Globus pallidus (tissue), 1 donor: Measurements from ENCODE around the gene PNO1.
"Not testable (repeated sequence)": the region's sequence is repeated elsewhere in the genome, so short reads cannot be mapped to it uniquely, and the experiment has no call there.

Experiments
- DNase-seq: peaks from one replicate; pipeline ENCODE4 v3.0.0-alpha.2; 2015; ENCODE audit warnings: low spot score

Gene PNO1

DNA sequence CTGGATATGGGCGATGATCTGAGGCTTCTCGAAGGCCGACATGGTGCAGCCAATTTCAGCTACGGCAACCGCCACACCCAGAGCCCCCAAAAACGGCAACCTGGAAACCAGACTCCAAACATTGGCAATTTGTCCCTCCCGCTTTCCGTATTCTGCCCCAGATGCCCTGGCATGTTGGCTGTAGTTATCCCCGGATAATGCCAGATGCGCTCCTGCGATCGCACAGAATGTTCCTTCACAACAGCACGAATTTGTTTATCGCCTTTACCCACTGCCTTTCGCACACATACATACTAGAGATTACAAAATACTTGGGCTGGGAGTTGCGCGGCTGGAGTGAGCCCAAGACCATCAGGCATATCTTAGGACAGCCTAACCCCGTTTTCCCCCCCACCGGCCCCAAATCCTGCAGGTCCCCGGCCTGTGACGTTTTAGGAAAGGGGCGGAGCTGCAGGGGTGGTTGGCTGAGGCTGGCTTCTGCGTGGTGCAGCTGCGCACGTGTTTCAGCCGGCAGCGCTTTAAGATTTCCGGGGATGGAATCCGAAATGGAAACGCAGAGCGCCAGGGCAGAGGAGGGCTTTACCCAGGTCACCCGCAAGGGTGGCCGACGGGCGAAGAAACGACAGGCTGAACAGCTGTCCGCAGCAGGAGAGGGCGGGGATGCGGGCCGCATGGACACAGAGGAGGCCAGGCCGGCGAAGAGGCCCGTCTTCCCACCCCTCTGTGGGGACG lies at the start of gene PNO1:
TSS of gene PNO1 (plus strand) at position 487 of the 732 bp plus-strand sequence. CDS start at position 534, 47 bp downstream.
- peak; percentile 93 for DNase-seq

DNA sequence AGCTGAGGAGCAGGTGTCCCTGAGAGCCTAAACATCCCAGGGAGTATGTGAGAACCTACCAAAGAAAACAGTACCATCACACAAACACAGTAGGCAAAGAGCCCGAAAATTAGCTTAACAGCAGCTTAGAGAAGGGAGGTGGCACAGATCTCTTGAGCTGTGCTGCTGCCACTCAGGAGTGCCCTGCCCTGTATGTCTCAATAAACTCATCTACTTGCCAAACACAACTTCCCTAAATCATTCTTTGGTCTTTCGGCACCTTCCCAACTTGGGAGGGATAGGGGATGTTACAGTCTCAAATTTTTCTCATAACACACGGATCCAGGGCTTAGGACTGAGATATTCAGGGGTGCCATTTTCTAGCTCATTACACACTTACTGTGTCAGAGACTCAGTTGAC lies 49.6 kb upstream of the PNO1 start:
- DNase-seq = no peak

DNA sequence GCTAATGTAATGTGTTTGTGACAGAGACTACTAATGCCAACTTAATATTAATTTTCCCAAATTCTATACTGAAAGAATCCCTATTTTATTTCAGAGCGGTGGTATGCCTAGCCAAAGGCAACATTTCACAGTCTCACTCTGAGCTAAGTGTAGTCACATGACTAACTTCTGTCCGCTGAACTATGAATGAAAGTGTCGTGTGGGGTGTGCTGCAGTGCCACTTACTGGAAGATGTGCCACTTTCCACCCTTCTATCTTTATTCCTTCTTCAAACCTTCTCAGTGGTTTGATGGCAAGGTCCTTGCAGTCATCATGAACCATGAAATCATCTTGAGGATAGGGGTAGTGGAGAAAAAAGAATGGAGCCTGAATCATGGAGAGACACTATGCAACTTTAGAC lies 47.6 kb upstream of the PNO1 start:
- DNase-seq = no peak

DNA sequence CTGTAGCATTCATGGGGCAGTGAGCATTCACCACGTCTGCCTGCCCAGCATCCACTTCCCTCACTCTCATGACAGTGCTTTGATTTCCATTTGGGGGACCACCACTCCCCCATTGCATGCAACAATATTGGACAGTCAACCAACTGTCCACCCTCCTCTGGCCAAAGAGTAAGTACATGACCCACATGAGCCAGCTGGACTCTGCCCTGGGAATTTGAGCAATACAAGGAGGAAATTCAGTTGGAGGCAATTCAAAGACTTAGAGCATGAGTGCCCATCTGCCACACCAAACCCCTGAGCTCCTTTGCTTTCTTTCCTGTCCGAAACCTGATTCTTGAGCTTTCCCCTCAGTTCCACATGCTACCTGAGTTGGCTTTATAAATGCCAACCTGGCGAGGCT lies 41.7 kb upstream of the PNO1 start:
- DNase-seq = no peak

DNA sequence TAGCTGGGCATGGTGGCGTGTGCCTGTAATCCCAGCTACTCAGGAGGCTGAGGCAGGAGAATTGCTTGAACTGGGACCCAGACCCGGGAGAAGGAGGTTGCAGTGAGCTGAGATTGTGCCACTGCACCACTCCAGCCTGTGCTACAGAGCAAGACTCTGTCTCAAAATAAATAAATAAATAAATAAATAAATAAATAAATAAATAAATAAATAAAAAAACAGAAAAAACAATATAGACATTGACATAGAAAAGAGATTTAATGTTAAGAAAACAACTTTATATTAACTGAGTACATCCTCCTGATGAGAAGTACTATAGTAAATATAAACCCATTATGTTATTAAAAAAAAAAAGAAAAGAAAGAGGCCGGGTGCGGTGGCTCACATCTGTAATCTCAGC lies 39.8 kb upstream of the PNO1 start:
- DNase-seq = not testable (repeated sequence)

DNA sequence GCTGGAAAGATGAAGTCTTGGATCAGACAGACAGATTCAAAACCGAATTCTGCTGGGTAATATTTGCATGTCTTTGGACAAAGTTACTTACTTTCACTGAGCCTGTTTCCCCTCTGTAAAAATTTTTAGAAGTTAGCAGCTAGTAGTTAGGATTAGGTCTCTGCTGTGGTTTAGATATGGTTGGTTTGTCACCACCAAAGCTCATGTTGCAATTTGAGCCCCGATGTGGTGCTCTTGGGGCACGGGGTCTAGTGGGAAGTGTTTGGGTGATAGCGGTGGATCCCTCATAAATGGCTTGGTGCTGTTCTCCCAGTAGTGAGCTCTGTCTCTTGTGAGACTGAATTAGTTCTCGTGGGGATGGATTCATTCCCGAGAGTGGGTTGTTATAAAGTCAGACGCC lies 38.9 kb upstream of the PNO1 start:
- no peak for DNase-seq

DNA sequence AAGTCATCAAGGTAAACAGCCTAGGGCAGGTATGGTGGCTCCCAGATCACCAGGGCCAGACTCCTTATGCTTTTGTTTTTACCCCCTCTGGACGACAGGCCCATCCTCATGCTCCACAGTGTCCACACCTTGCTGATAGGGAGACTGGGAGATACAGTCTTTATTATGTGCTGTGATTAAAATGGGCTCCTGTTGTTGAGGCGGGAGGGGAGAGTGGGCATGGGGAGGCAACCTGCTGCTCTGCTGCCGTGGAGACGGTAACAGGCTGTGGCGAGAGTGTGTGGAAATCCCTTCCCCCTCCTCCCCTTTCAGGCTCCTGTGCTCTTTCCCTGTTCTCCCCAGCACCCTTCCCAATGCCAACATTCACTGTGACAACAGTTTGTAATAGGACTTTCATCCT lies 38.2 kb upstream of the PNO1 start:
- DNase-seq = no peak

DNA sequence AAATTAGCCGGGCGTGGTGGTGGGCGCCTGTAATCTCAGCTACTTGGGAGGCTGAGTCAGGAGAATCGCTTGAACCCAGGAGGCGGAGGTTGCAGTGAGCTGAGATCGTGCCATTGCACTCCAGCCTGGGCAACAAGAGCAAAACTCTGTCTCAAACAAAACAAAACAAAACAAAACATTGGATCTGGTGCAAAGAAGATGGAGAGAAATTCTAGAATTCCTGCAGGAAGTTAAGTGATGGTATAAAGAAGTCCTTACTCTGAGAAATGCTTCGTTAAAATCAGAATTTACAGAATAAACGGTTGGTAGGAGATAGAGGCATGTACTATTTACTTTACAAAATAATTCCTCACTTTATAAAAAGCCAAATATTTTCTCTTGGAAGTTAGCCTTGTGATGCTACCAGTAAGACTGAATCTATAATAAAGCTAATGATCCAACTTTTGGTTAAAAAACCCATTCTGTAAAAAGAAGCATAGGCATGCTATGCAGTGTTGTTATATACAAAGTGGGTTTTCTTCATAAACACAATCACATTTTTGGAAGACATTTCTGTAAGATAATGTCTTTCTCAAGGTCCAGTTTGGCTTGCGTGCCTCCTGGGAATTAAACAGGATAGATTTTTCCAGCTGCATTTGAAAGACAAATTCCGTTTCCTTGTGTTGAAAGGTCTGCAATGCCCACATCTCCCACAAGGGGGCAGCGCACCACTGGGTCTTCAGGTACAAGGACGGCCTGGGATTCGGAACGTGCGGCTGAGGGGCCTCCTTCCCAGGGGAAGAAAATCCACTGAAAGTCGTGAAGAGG lies 35.6 kb upstream of the PNO1 start:
- peak; percentile 69 for DNase-seq

DNA sequence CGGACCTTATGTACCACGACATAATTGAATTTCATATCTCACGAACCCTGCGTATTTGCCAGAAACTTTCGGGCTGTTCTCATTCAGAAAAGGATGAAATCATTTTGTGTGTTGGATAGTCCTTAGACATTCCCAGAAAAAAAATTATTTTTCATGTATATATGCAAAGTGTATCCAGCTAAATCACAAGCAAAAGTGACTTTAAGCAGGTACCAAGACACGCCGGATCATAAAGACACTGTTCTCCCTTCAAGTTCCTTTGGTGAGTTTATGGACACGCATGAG lies 35.1 kb upstream of the PNO1 start:
- DNase-seq = no peak

DNA sequence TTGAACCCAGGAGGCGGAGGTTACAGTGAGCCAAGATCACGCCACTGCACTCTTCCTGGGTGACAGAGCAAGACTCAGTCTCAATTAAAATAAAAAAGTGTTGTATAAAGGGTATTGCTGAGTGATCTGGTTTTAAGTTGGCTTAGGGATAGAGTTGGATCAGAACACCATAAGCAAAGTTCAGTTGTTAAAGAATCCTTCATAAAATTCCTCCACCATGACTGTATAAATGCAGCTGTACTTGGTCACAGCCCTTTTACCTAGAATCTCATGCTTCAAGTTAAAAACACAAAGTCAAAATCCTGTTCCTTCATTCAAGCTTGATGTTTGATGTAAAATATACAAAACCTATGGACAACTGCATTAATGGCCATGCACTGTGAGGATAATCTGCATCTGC lies 33.4 kb upstream of the PNO1 start:
- DNase-seq = no peak

DNA sequence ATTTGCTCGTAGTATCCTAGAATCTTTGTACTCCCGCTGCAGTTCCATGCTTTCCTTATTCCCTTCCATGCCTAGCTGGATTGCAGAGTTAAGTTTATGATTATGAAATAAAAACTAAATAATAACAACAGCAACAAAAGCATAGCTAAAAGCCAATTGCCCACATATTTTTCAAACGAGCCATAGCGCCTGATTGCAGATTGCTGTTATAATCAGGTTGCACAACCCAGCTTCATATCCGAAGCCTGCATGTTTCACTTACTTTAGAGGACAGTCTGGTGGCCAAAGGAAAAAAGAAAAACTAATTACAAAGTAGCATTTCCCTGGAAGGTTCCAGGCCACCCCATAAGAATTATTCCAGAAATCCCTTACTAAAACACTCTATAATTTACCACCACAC lies 31.9 kb upstream of the PNO1 start:
- DNase-seq = no peak

DNA sequence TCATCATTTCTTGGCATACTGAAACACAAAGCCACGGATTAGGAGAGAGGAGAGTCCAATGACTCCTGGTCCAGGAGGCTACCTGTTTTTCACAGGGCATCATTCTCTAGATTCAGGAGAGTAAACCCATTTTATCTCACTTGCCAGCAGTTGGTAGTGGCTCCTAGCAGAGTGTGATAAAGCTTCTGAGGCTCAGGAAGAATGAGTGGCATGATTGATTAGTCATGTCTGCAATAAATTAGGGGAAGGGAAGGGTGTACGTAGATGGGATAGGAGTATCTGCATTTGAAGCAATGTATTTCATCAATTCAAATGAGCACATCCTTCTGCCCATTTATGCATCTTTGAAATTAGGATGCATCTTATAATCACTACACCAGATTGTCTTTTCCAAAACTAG lies 31.1 kb upstream of the PNO1 start:
- no peak for DNase-seq

DNA sequence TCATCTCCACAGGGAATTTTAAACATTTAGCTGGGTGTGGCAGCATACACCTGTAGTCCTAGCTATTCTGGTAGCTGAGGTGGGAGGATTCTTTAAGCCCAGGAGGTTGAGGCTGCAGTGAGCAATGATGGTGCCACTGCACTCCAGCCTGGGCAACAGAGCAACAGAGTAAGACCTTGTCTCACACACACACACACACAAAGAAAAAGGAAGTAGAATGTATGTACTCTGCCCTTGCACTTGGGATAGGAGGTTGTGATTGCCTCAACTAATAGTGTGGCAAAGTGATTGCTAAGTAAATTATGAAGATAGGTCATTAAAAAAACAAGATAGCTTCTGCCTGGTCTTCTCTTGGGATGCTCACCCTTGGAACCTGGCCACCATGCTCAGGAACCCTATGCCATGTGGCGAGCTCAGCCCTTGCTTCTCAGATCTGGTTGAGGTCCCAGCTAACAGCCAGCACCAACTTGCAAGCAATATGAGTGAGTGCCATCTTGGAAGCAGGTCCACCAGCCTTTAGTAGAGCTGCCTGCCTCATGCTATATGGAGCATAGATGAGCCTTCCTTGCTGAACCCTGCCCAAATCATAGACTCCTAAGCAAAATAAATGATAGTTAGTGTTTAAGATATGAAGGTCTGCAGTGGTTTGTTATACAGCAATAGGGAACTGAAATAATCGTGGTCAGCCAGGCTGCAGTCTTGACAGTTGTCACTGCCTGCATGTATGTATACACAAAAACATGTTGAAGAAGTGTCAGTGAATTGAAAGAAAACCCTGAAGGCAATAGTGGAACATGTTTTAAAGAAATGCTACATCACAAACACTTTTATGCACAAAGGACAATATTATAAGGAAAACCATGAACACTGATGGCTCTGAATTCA lies 30.1 kb upstream of the PNO1 start:
- DNase-seq = no peak

DNA sequence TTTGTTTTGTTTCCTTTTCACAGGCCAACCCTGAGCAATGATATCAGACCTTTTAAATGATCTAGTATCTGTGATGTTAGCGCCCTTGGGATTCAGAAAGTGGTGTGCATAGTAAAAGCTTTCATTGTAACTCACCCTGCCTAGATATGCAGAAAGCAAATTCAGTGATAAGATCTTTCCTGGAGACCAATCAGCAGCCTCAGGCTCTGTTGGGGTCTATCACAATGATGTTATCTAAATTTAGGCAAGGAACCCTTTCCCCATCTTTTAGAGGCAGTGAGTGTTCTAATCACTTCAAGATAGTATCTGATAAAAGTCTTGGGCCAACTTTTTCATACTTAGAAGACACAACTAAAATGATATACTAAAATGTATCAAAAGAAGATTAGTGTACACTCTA lies 23.6 kb upstream of the PNO1 start:
- no peak for DNase-seq

DNA sequence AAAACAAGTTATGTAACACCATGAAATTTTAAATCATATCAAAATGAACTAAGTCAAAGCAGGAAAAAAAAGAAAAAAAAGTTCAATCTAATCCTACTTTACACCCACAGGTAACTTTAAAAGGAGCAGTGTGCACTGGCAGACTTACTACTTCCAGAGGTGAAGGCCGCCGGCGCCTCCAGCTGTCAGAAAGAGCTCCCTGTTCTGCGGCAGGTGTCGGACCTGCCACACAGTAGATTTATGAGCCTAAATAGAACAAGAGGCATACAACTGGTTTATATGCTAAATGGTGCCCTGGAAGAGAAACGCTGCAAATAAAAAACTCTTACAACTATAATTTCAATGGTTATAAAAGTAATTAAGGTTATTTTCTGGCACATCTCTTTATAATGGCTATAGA lies 23.1 kb upstream of the PNO1 start:
- DNase-seq = no peak

DNA sequence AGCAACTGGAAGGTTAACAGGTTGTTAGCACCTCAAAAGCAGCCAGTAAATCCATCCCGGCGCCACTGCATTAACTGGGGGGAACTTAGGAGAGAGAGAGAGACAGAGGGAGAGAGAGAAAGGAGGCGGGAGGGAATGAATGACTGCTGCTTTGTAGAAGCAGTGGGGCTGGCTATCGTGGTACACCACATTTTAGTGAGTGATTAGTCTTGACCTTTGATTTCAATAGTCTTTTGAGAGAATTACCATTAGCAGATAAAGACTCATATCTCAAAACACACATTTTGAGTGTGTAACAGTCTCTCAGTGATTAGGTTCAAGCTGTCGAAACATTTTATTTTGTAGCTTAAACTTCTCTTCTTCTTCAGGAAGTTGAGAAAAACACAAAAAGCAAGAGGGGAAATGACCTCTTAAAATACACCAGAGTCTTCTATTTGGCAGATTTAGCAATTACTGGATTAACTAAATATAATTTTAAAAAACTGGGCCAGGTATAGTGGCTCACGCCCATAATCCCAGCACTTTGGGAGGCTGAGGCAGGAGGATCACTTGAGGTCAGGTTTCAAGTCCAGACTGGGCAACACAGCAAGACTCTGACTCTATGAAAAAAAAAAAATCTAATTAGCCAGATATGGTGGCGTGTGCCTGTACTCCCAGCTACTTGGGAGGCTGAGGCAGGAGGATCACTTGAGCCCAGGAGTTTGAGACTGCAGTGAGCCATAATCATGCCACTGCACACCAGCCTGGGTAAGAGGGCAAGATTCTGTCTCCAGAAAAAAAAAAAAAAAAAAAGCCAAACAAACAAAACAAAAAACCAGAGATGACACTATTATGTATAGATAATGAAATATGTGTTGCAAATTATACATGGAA lies 22.0 kb upstream of the PNO1 start:
- no peak for DNase-seq

DNA sequence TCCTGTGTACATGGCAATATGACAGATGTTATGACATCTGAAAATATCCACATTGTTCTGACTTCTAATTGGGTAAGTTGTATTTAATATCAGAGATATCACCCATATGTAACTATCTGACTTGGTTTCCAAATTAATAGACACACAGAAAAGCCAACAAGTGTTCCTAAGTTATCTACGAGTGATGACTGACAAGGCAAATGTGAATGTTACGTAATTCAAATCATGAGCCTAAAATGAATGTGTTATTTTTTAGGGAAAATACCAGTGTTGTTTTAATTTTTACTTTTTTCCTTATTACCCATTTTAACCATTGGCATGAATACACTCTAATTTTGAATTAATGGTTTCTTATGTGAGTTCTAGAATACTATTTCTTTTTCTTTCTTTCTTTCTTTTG lies 15.8 kb upstream of the PNO1 start:
- DNase-seq = no peak

DNA sequence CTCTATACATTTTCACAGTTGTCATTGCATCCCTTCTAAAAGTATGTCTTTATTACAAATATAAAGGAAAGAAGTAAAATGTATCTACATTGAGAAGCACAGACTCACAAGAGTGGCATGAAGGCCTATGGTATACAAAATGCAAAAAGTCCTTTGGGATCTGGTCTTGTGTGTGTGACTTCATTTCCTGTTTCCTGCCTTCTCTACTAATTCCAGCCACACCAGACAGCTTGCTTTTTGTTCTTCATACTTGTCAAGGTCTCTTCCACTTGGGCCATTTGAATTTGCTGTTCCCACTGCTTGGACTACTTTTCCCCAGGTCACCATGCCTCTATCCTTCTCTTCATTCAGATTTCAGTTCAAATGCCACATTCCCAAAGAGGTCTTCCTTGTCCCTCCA lies 6.7 kb upstream of the PNO1 start:
- no peak for DNase-seq

DNA sequence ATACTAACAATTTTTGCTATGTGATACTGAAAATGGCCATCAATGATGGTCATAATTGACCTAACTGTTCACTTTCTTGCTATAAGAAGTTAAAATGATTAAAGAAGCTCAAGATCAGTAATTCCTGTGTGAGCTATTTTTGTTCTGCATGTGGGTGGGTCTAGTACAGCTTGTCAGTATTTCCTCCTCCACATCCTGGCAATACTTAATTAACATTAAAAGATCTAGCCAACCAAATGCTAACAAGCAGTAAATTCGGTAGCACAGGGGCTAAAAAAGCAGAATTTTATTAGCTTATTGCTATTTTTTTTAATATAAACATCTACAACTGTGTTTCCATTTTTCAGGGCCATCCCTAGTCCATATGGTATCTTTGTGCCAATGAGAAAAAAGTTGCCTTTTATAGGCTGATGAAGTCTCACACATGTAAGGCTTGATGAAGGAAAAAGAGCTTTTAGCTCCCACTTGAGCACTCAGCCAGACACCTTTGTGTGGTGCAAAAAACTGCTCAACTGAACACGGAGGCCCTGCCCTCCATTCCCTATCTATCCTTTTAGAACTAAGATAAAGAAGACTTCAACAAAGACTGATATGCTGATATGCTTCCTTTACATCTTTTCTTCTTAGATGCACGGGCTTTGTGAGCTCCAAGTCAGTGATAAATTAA lies 4.9 kb upstream of the PNO1 start:
- no peak for DNase-seq

DNA sequence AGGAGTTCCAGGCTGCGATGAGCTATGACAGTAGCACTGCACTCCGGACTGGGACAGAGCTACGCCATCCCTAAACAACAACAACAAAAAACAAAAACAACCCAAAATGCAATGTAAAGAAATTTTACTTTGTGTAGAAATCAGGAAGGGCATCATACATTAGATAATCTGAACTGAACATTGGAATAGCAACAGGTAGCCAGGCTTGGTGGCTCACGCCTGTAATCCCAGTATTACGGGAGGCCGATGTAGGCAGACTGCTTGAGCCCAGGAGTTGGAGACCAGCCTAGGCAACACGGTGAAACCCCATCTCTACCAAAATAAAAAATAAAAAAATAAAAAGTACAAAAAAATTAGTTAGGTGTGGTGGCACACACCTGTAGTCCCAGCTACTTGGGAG lies 2.1 kb upstream of the PNO1 start:
- DNase-seq = no peak

DNA sequence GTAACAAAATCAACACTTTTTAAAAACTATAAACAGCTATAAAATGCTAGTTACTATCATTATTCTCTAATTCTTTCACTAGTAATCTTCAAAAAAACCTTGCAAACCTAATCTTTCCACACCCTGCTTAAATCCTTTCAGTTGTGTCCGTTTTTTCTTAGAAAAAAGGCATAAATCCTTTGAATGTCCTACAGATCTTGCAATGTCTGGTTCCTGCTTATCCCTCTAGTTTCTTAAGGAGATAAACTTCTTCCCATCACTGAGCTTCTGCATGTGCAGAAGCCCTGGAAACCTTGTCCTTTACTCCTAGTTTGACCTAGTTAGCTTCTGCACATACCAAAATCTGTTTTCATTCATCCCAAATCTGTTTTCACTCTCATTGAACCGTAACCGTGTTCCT lies 1.3 kb upstream of the PNO1 start:
- DNase-seq = no peak
